ENCODE data around the gene ZNF69.
"Not testable (repeated sequence)": the region's sequence is repeated elsewhere in the genome, so short reads cannot be mapped to it uniquely, and the experiment has no call there.

Gene ZNF69

GRCh38 chr19:11856596-11857250 lies 30.9 kb upstream of the ZNF69 start:
- no peak for TF ChIP-seq CTCF (IDR thresholded peaks at IDR 0.05; ENCODE audit: low read length, missing control alignments)
- no peak for DNase-seq (ENCODE audit: low read depth)
- H3K4me3 ChIP-seq (replicated peaks; ENCODE audit: low read depth, low read length) = no peak overlapping the region

DNA sequence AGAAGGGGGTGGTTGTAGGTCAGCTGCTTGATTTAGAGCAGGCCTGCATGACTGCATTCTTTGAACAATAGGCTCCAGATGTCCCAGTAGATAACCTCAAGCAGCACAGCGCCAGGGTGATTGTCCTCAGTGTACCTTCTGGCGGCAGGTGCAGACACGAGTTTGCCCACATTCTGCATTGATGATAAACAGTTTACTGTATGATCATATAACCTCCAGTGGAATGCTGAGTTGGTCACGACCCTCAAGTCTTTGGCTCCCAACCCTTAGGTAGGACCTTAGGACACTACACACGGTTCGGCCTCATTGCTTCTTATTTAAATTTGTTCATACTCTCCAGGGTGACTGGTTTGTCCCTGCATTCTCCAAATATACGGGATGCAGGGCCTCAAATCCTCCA lies 26.9 kb upstream of the ZNF69 start:
- no peak overlapping the region for H3K4me3 ChIP-seq (replicated peaks; ENCODE audit: low read depth, low read length)
- TF ChIP-seq CTCF (IDR thresholded peaks at IDR 0.05; ENCODE audit: low read length, missing control alignments) = no peak
- DNase-seq (ENCODE audit: low read depth) = no peak

- DNase-seq (ENCODE audit: low read depth) = no peak
- H3K4me3 ChIP-seq (replicated peaks; ENCODE audit: low read depth, low read length) = no peak overlapping the region
- TF ChIP-seq CTCF (IDR thresholded peaks at IDR 0.05; ENCODE audit: low read length, missing control alignments) = no peak
These were observed 26.3 kb upstream of the ZNF69 start for GRCh38 chr19:11861301-11861700.

DNA sequence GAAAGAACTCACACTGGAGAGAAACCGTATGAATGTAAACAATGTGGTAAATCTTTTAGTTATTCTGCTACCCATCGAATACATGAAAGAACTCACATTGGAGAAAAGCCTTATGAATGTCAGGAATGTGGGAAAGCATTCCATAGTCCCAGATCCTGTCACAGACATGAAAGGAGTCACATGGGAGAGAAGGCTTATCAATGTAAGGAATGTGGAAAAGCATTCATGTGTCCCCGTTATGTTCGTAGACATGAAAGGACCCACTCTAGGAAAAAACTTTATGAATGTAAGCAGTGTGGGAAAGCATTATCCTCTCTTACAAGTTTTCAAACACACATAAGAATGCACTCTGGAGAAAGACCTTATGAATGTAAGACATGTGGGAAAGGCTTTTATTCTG lies 19.8 kb upstream of the ZNF69 start:
- H3K4me3 ChIP-seq (replicated peaks; ENCODE audit: low read depth, low read length); DNase-seq (ENCODE audit: low read depth): not testable (repeated sequence)

DNA sequence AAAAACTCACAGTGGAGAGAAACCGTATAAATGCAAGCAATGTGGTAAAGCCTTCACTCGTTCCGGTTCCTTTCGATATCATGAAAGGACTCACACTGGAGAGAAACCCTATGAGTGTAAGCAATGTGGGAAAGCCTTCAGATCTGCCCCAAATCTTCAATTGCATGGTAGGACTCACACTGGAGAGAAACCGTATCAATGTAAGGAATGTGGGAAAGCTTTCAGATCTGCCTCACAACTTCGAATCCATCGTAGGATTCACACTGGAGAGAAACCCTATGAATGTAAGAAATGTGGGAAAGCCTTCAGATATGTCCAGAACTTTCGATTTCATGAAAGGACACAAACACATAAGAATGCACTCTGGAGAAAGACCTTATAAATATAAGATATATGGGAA lies 19.4 kb upstream of the ZNF69 start:
- no peak overlapping the region for H3K4me3 ChIP-seq (replicated peaks; ENCODE audit: low read depth, low read length)
- TF ChIP-seq CTCF (IDR thresholded peaks at IDR 0.05; ENCODE audit: low read length, missing control alignments) = no peak
- DNase-seq (ENCODE audit: low read depth) = no peak

DNA sequence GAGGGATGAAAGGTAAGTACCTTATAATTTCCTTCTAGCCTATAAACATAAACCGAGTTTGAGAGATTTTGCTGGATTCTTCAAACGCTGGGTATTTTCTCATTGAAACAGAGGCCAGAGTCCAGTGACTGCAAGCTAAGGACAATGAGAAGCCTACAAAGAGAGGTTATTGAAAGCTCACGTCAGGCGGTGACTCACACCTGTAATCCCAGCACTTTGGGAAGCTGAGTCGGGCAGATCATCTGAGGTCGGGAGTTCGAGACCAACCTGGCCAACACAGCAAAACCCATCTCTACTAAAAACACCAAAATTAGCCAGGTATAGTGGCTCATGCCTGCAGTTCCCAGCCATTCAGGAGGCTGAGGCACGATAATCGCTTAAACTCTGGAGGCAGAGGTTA lies 15.0 kb upstream of the ZNF69 start:
- DNase-seq (ENCODE audit: low read depth) = no peak
- no peak for TF ChIP-seq CTCF (IDR thresholded peaks at IDR 0.05; ENCODE audit: low read length, missing control alignments)
- no peak overlapping the region for H3K4me3 ChIP-seq (replicated peaks; ENCODE audit: low read depth, low read length)

DNA sequence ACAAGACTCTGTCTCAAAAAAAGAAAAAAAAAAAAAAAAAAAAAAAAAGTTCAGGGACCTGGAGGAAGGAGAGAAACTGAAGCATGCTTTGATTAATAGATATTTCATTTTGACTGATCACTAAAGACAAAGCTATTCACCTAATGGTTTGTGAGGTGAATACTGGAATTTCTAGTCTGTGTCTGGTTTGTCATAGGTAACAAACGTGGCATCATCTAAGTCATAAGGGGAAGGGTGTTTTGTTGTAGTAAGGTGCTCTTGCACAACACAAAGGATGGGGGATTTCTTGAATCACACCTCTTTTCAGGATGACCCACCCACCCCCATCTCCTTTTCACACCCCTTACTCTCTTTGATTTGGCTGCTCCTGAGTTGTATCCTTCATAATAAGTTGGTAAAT lies 13.8 kb upstream of the ZNF69 start:
- no peak overlapping the region for H3K4me3 ChIP-seq (replicated peaks; ENCODE audit: low read depth, low read length)
- no peak for TF ChIP-seq CTCF (IDR thresholded peaks at IDR 0.05; ENCODE audit: low read length, missing control alignments)
- no peak for DNase-seq (ENCODE audit: low read depth)

Measured in fibroblast of pulmonary artery (primary cell).